ENCODE data around the gene ARHGAP8.
A peak's percentile ranks its signal among the peaks of the same experiment; 100 is the strongest.

ARHGAP8 gene

DNA sequence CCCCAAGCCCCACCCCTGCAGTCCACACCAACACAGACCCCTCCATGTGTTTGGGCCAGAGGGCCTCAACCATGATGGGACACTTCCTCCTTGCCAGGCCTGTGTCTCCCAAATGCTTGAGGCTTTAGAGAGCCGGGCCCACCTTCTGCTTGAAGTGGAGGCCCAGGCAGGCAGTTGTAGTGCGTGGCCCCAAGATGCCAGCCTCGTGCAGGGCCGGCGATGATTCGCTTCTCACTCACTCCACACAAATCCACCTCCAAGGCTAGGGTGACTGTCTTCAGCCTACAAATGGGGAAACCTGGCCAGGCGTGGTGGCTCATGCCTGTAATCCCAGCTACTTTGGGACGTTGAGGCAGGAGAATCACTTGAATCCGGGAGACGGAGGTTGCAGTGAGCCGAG lies 44.6 kb upstream of the ARHGAP8 start:
- TF ChIP-seq, protein P1, sequence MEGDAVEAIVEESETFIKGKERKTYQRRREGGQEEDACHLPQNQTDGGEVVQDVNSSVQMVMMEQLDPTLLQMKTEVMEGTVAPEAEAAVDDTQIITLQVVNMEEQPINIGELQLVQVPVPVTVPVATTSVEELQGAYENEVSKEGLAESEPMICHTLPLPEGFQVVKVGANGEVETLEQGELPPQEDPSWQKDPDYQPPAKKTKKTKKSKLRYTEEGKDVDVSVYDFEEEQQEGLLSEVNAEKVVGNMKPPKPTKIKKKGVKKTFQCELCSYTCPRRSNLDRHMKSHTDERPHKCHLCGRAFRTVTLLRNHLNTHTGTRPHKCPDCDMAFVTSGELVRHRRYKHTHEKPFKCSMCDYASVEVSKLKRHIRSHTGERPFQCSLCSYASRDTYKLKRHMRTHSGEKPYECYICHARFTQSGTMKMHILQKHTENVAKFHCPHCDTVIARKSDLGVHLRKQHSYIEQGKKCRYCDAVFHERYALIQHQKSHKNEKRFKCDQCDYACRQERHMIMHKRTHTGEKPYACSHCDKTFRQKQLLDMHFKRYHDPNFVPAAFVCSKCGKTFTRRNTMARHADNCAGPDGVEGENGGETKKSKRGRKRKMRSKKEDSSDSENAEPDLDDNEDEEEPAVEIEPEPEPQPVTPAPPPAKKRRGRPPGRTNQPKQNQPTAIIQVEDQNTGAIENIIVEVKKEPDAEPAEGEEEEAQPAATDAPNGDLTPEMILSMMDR (IDR thresholded peaks at IDR 0.05; ENCODE audit: insufficient read depth, low read depth, low read length, missing control alignments), result no peak
- DNase-seq (ENCODE audit: low read depth), result peak; percentile 84
- no peak overlapping the region for H3K4me3 ChIP-seq (ENCODE audit: low read length)

DNA sequence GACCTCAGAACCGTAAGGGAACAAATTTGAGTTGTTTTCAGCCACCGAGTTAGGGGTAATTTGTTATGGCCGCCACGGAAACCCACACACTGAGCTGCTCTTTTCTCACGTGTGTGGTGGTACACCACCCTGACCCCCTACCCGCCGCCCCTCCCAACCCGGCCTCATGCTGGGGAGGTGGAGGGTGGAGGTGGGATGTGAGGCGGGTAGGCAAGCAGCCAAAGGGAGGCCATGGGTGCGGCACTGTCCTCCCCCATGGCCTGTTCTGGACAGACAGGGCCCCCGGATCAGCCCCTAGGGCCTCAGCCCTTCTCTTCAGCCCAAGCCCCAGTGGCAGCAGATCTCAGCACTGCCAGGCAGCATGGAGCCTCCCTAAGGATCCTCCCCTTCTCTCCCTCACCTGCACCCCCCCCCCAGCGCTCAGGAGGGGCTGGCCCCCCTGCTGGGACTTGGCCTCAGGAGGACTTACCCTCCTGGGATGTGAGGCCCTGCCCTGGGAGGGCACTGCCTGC lies 42.4 kb upstream of the ARHGAP8 start:
- H3K4me3 ChIP-seq (ENCODE audit: low read length), result no peak overlapping the region
- TF ChIP-seq, protein P1 (IDR thresholded peaks at IDR 0.05; ENCODE audit: insufficient read depth, low read depth, low read length, missing control alignments), result no peak
- DNase-seq (ENCODE audit: low read depth), result no peak

DNA sequence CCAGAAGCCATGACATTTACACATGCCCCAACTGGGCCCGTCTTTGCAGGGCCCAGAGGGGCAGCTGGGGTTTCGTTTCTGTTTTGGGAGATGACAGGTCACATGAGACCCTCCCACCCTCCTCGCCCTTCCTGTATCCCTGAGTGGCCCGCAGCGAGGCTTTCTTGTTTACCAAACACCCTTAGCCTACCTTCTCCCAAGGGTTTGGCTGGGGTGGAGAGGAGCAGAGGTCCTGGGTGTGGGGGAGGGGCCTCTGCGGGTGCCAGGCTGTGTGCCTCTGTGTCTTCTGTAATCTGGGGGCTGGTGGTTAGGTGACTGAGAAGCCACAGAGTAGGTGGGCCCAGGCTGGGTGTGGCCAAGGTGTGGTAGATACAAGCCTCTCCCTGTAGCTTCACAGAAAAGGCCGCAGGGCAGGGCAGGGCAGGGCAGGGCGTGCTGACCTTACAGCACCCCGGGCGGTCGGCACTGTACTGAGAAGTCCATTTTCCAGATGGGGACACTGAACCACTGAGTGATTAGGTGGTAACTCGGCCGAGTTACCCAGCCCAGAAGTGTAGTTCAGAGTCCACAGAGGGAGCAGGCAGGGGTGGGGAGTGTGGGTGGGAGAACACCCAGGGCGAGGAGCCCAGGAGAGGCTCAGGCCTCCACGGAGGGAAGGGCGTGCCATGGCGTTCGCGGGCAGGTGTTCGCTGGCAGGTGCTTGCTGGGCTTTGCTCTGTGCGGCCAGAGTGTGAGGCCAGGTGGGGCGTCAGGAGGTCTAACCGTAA lies 41.7 kb upstream of the ARHGAP8 start:
- H3K4me3 ChIP-seq (ENCODE audit: low read length), result no peak overlapping the region
- DNase-seq (ENCODE audit: low read depth), result peak; percentile 14
- TF ChIP-seq, protein P1 (IDR thresholded peaks at IDR 0.05; ENCODE audit: insufficient read depth, low read depth, low read length, missing control alignments), result no peak

DNA sequence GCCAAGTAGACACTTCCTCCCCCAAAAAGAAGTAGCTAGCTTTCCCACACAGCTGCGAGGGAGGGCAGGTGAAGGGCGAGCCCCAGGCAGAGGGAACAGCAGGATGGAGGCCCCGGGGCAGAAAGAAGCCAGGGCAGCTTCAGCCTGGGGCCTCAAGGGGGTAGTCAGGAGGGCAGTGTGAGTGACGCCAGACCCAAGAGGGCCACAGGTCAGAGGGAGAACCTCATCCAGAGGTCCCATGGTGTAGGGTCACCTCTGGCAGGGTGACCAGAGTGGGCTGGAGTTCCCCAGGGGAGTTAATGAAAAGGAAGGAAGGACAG lies 41.2 kb upstream of the ARHGAP8 start:
- no peak overlapping the region for H3K4me3 ChIP-seq (ENCODE audit: low read length)
- DNase-seq (ENCODE audit: low read depth), result no peak
- TF ChIP-seq, protein P1 (IDR thresholded peaks at IDR 0.05; ENCODE audit: insufficient read depth, low read depth, low read length, missing control alignments), result no peak

DNA sequence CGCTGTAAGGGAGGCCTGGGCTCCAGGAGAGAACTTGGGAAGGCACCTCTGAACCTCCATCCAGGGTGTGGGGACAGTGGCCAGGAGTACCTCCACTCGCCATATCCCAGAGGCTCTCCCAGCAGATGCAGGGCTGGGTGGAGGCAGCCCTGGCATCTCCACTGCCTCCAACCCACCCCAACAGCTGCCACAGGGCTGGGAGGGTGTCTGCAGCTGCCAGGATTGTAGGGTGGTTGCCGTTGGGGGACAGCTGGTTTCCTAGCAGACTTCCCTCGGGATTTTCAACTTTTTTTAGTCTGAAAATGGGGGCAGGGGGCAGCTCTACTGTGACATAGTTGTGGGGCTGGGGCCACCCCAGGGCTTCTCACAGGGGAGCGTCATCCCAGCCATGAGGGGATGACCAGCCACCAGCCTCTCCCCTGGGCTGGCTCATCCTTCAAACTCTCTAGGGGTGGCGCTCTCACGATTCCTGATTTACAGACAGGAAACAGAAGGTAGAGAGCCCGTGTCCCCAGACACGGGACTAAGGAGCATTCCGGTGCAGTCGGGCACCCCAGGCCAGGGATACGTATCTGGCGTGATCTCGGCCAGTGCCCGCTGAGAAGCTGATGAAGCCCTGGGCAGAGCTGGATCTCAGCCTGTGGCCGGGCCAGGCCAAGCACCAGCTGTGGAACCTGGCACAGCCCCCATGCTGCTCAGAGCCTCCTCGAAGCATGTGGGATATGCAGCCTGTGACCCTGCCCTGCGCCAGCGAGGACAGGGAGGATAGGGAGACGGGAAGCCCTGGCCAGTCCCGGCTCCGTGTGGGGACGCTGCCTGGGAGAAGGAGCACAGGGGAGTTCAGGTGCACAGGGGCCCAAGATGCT lies 40.5 kb upstream of the ARHGAP8 start:
- TF ChIP-seq, protein P1 (IDR thresholded peaks at IDR 0.05; ENCODE audit: insufficient read depth, low read depth, low read length, missing control alignments), result no peak
- H3K4me3 ChIP-seq (ENCODE audit: low read length), result no peak overlapping the region
- DNase-seq (ENCODE audit: low read depth), result no peak

DNA sequence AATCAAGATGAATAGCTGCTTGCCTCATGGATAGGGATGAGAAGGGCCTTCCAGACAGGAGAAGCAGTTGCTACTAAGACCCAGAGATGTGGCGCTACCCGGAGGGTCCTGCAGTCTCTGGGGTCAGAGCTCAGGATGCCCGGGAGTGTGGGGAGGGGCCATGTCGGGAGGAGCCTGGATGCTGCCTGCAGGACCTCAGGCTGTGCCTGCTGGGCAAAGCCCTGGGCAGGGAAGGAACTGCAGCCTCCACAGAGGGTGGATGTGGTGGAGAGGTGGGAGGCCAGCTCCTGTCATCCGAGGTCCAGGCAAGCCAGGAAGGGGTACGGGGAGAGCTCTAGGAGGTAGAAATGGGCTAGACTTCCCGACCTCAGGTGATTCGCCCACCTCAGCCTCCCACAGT lies 39.4 kb upstream of the ARHGAP8 start:
- TF ChIP-seq, protein P1 (IDR thresholded peaks at IDR 0.05; ENCODE audit: insufficient read depth, low read depth, low read length, missing control alignments), result no peak
- no peak overlapping the region for H3K4me3 ChIP-seq (ENCODE audit: low read length)
- no peak for DNase-seq (ENCODE audit: low read depth)
